ENCODE results near the gene LIMCH1. TPM values are rescaled to one million over a fixed set of nuclear protein-coding genes. Genes with fewer than 3 reads are reported as not detected.

LIMCH1 gene
- total RNA-seq, 1 experiment from 2014 or later, result 3.3 TPM

DNA sequence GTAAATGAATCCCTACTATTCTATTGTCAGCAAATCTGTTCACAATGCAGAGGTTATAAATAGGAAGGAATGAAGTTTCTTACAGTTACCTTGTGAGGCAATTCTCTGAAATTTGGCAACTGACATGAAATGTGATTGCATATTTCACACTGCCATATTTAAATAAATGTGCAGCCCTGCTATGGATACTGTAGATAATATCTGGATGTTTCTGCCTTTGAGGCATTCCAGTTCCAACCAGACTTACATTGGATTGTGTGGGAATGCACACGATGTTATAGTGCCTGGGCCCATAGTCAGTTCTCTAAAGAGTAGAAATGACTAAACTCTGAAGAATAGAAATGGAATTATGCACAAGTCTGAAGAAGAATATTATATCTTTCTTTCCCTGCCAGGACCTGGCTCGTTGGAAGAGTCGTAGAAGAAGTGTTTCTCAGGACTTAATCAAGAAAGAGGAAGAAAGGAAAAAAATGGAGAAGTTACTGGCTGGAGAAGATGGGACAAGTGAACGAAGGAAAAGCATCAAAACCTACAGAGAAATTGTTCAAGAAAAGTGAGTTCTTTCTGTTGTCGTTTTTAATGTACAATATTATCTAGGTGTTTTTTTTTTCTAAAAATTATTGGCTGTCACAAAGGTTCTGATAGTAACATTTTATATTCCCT is 107.9 kb downstream of the LIMCH1 start:
- no peak overlapping the region for H2AFZ ChIP-seq (ENCODE audit: low read length)
- no peak overlapping the region for H2BK5ac ChIP-seq (ENCODE audit: insufficient read length, low read length)
- Mint-ChIP-seq H3K27ac (no peak overlapping the region), H3K4me3 (no peak overlapping the region), H3K36me3 (ENCODE audit: insufficient read depth in 1 of 3, low read depth in 3 of 3) (peaks cover 0 to 8% (median 0%) of the 10 kb centered on the region in 3 experiments; a peak in 1 of 7 replicates), H3K4me1 (peaks cover 18 to 20% of the 10 kb centered on the region in 2 experiments), H3K9me3 (no peaks in the 10 kb centered on the region), H3K27me3 (ENCODE audit: low read depth) (peaks cover 26% of the 10 kb centered on the region)
- WGBS (ENCODE audit: extremely low coverage, insufficient read length, low lambda C conversion rate), result no CpG with 5 or more reads among the region's 5 CpGs
- no peak overlapping the region for H2BK15ac ChIP-seq (ENCODE audit: low read depth, low read length)
- H3K9ac ChIP-seq (ENCODE audit: extremely low read depth, insufficient read length, low read length), result no peak overlapping the region
- no peaks in the 10 kb centered on the region for H4K20me1 ChIP-seq (ENCODE audit: control insufficient read depth, insufficient read depth, insufficient read length)
- H3K23me2 ChIP-seq (ENCODE audit: insufficient read length, low read depth, low read length, poor library complexity, severe bottlenecking), result no peaks in the 10 kb centered on the region
- H3K4me1 ChIP-seq (ENCODE audit: insufficient read depth, low read length), result peaks cover 4% of the 10 kb centered on the region; the same call in 1 of the 2 replicates
- H3K4ac ChIP-seq (ENCODE audit: low read depth, low read length), result no peak overlapping the region
- H3K14ac ChIP-seq (ENCODE audit: insufficient read depth, low read length), result no peak overlapping the region
- no peak overlapping the region for H3K23ac ChIP-seq (ENCODE audit: insufficient read length, low read depth, low read length)
- H3K18ac ChIP-seq (ENCODE audit: insufficient read length, low read depth, low read length), result no peak overlapping the region
- H2BK12ac ChIP-seq (ENCODE audit: insufficient read length, low read depth, low read length), result no peak overlapping the region
- no peak overlapping the region for H3T11ph ChIP-seq (ENCODE audit: low read length)
- H3K79me1 ChIP-seq (ENCODE audit: insufficient read depth, low read depth, low read length, poor library complexity, severe bottlenecking), result no peaks in the 10 kb centered on the region
- H3K79me2 ChIP-seq (ENCODE audit: insufficient read depth, low read length), result no peaks in the 10 kb centered on the region
- TF ChIP-seq, protein P1, sequence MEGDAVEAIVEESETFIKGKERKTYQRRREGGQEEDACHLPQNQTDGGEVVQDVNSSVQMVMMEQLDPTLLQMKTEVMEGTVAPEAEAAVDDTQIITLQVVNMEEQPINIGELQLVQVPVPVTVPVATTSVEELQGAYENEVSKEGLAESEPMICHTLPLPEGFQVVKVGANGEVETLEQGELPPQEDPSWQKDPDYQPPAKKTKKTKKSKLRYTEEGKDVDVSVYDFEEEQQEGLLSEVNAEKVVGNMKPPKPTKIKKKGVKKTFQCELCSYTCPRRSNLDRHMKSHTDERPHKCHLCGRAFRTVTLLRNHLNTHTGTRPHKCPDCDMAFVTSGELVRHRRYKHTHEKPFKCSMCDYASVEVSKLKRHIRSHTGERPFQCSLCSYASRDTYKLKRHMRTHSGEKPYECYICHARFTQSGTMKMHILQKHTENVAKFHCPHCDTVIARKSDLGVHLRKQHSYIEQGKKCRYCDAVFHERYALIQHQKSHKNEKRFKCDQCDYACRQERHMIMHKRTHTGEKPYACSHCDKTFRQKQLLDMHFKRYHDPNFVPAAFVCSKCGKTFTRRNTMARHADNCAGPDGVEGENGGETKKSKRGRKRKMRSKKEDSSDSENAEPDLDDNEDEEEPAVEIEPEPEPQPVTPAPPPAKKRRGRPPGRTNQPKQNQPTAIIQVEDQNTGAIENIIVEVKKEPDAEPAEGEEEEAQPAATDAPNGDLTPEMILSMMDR (conservative IDR thresholded peaks at IDR 0.05), result no peak
- no peak overlapping the region for H2BK120ac ChIP-seq (ENCODE audit: low read depth, low read length, poor library complexity, severe bottlenecking)
- no peak overlapping the region for H3K27ac ChIP-seq (ENCODE audit: insufficient read length, low read depth, low read length)
- no peak overlapping the region for H3K56ac ChIP-seq (ENCODE audit: insufficient read length, low read depth, low read length)
- H2BK20ac ChIP-seq (ENCODE audit: low read depth, low read length, poor library complexity, severe bottlenecking), result no peak overlapping the region
- H3K9me3 ChIP-seq (ENCODE audit: control insufficient read depth, low read depth, low read length), result no peaks in the 10 kb centered on the region
- no peak overlapping the region for H4K8ac ChIP-seq (replicated peaks; ENCODE audit: insufficient read length, low read depth, low read length)
- H4K5ac ChIP-seq (ENCODE audit: insufficient read length, low read depth, low read length), result no peak overlapping the region
- H3K4me2 ChIP-seq (ENCODE audit: insufficient read depth, insufficient read length, low read length), result no peak overlapping the region
- H3K27me3 ChIP-seq (ENCODE audit: insufficient read depth, low read length), result peaks cover 5% of the 10 kb centered on the region; the same call in 1 of the 2 replicates
- no peak overlapping the region for H4K91ac ChIP-seq (ENCODE audit: insufficient read length, low read depth, low read length)
- DNase-seq, result no peak
- H2AK5ac ChIP-seq (ENCODE audit: insufficient read length, low read length), result no peak overlapping the region
